GM21367 (cell line): ENCODE results near the gene MAP3K4.

Experiments used
- ATAC-seq: cut with Tn5 transposase; IDR thresholded peaks from one replicate; pipeline ENCODE4 v1.9.1; 2021; ENCODE audit not compliant: unreplicated experiment

MAP3K4 gene

GRCh38 chr6:161138543-161139303 is 147.2 kb downstream of the MAP3K4 start:
- no peak for ATAC-seq

GRCh38 chr6:161139304-161139765 is 147.8 kb downstream of the MAP3K4 start:
- no peak for ATAC-seq

- no peak for ATAC-seq
These were observed 148.4 kb downstream of the MAP3K4 start for GRCh38 chr6:161139766-161140553.

GRCh38 chr6:161140554-161140875 is 148.9 kb downstream of the MAP3K4 start:
- no peak for ATAC-seq

GRCh38 chr6:161141173-161141572 is 149.6 kb downstream of the MAP3K4 start:
- no peak for ATAC-seq

GRCh38 chr6:161142957-161143296 is 151.4 kb downstream of the MAP3K4 start:
- no peak for ATAC-seq

GRCh38 chr6:161143663-161144430 is 152.3 kb downstream of the MAP3K4 start:
- ATAC-seq, result no peak

- no peak for ATAC-seq
These were observed 158.6 kb downstream of the MAP3K4 start for GRCh38 chr6:161150136-161150535.

- ATAC-seq, result no peak
These were observed 159.0 kb downstream of the MAP3K4 start for GRCh38 chr6:161150566-161150965.

GRCh38 chr6:161151059-161151645 is 159.6 kb downstream of the MAP3K4 start:
- ATAC-seq, result no peak

- no peak for ATAC-seq
These were observed 160.3 kb downstream of the MAP3K4 start for GRCh38 chr6:161151660-161152526.

- ATAC-seq, result no peak
These were observed 160.9 kb downstream of the MAP3K4 start for GRCh38 chr6:161152527-161152862.

- no peak for ATAC-seq
These were observed 161.5 kb downstream of the MAP3K4 start for GRCh38 chr6:161152907-161153662.

- no peak for ATAC-seq
These were observed 162.2 kb downstream of the MAP3K4 start for GRCh38 chr6:161153725-161154124.

- no peak for ATAC-seq
These were observed 163.3 kb downstream of the MAP3K4 start for GRCh38 chr6:161154796-161155335.

- ATAC-seq, result no peak
These were observed 169.6 kb downstream of the MAP3K4 start for GRCh38 chr6:161161121-161161520.

GRCh38 chr6:161161889-161162624 is 170.5 kb downstream of the MAP3K4 start:
- no peak for ATAC-seq

GRCh38 chr6:161162722-161163121 is 171.2 kb downstream of the MAP3K4 start:
- no peak for ATAC-seq
